Thymus (tissue), 11 donors: Measurements from ENCODE around the gene CRB2. TPM values are rescaled to one million over a fixed set of nuclear protein-coding genes. Genes with fewer than 3 reads are reported as not detected.

Experiments
- DNase-seq, 9 donors: peaks; one replicate each; pipeline ENCODE4 v3.0.0-alpha.2; 2013; ENCODE audit warnings: low spot score in 9 of 9, low read depth in 6 of 9, missing footprints in 1 of 9
- H3K27ac ChIP-seq, 2 donors: one replicate each; pipeline ENCODE4 v1.5.1; 2013; ENCODE audit warnings: control low read depth in 1 of 2, low read depth in 1 of 2, low read length in 1 of 2, mild to moderate bottlenecking in 1 of 2, moderate library complexity in 1 of 2
- H3K27me3 ChIP-seq, 2 donors: one replicate each; pipeline ENCODE4 v1.5.1; 2013; ENCODE audit warnings: low read length in 1 of 2; ENCODE audit not compliant: control insufficient read depth in 2 of 2, insufficient read depth in 1 of 2
- H3K36me3 ChIP-seq, 2 donors: one replicate each; pipeline ENCODE4 v1.5.1; 2013; ENCODE audit warnings: low read length in 1 of 2, mild to moderate bottlenecking in 1 of 2, moderate library complexity in 1 of 2; ENCODE audit not compliant: control insufficient read depth in 2 of 2, insufficient read depth in 2 of 2
- H3K4me1 ChIP-seq, 2 donors: one replicate each; pipeline ENCODE4 v1.5.1; 2013; ENCODE audit warnings: low read length in 2 of 2; ENCODE audit not compliant: control insufficient read depth in 2 of 2, insufficient read depth in 2 of 2
- H3K4me3 ChIP-seq, 2 donors: one replicate each; pipeline ENCODE4 v1.5.1; 2013; ENCODE audit warnings: low read length in 2 of 2, control low read depth in 1 of 2, mild to moderate bottlenecking in 1 of 2
- H3K9me3 ChIP-seq, 2 donors: one replicate each; pipeline ENCODE4 v1.5.1; 2013; ENCODE audit warnings: low read length in 1 of 2, mild to moderate bottlenecking in 1 of 2; ENCODE audit not compliant: control insufficient read depth in 2 of 2, insufficient read depth in 1 of 2
- WGBS: extraction: QIAGEN DNeasy Blood & Tissue Kit; methylation state at CpG from one replicate; pipeline ENCODE4 v1.1.7; 2013; 5-methylcytosine and 5-hydroxymethylcytosine counted together
- polyA plus RNA-seq: library from polyadenylated mRNA; stranded (reverse); fragments of 200-250 nt; gene quantifications from one replicate; pipeline ENCODE4 v1.2.3, GENCODE V29; 2013
- total RNA-seq: library from RNA; stranded (reverse); fragments of 120-200 nt; gene quantifications from one replicate; pipeline ENCODE4 v1.2.4, GENCODE V29; 2013
- donor health status: healthy.

The CRB2 gene
- total and polyA plus RNA-seq, 2 donors: 0.21 to 0.61 TPM

- WGBS: 14% methylated on average over 58 of the region's 58 CpGs
- H3K4me3 ChIP-seq: no peak overlapping the region
These were observed 16.9 kb downstream of the CRB2 start for GRCh38 chr9:123372766-123373446.

GRCh38 chr9:123373447-123373923, 17.5 kb downstream of the CRB2 start:
- Histone ChIP-seq H3K27me3 (peaks cover 37 to 80% of the 10 kb centered on the region in 2 donors), H3K4me3 (no peak overlapping the region), H3K4me1 (peaks cover 0 to 12% of the 10 kb centered on the region in 2 donors), H3K9me3 (no peaks in the 10 kb centered on the region), H3K27ac (no peak overlapping the region), H3K36me3 (no peaks in the 10 kb centered on the region)
- no peak for DNase-seq
- WGBS: 5% methylated on average over 60 of the region's 60 CpGs

More at GRCh38 chr9:123372766-123373446, 16.9 kb downstream of the CRB2 start:
- Histone ChIP-seq H3K36me3 (no peaks in the 10 kb centered on the region), H3K9me3 (no peaks in the 10 kb centered on the region), H3K4me1 (peaks cover 0 to 12% of the 10 kb centered on the region in 2 donors), H3K27me3 (peaks cover 37 to 85% of the 10 kb centered on the region in 2 donors), H3K27ac (no peak overlapping the region)
- DNase-seq: no peak

GRCh38 chr9:123373946-123374345, 17.9 kb downstream of the CRB2 start:
- H3K4me1 ChIP-seq: peaks cover 0 to 12% of the 10 kb centered on the region in 2 donors
- H3K27ac ChIP-seq: no peak overlapping the region
- H3K27me3 ChIP-seq: peaks cover 37 to 76% of the 10 kb centered on the region in 2 donors
- 10% methylated on average over 10 of the region's 10 CpGs for WGBS
- no peaks in the 10 kb centered on the region for H3K36me3 ChIP-seq
- no peaks in the 10 kb centered on the region for H3K9me3 ChIP-seq
- no peak for DNase-seq
- H3K4me3 ChIP-seq: no peak overlapping the region

GRCh38 chr9:123375469-123376132, 19.6 kb downstream of the CRB2 start:
- Histone ChIP-seq H3K36me3 (no peaks in the 10 kb centered on the region), H3K4me1 (peaks cover 0 to 12% of the 10 kb centered on the region in 2 donors), H3K4me3 (no peak overlapping the region), H3K27ac (no peak overlapping the region), H3K27me3 (peaks cover 37 to 62% of the 10 kb centered on the region in 2 donors), H3K9me3 (no peaks in the 10 kb centered on the region)
- WGBS: 13% methylated on average over 14 of the region's 14 CpGs
- peak in 1 of 9 donors; percentile 7 for DNase-seq

GRCh38 chr9:123376218-123377071, 20.4 kb downstream of the CRB2 start:
- Histone ChIP-seq H3K27ac (no peak overlapping the region), H3K4me3 (no peak overlapping the region), H3K36me3 (no peaks in the 10 kb centered on the region), H3K4me1 (peaks cover 0 to 12% of the 10 kb centered on the region in 2 donors), H3K9me3 (no peaks in the 10 kb centered on the region), H3K27me3 (peaks cover 37 to 54% of the 10 kb centered on the region in 2 donors)
- 74% methylated on average over 24 of the region's 24 CpGs for WGBS
- DNase-seq: no peak

- H3K36me3 ChIP-seq: peaks cover 0 to 4% of the 10 kb centered on the region in 2 donors
- H3K9me3 ChIP-seq: no peaks in the 10 kb centered on the region
- no peak overlapping the region for H3K4me3 ChIP-seq
- peaks cover 0 to 12% of the 10 kb centered on the region in 2 donors for H3K4me1 ChIP-seq
- WGBS: 97% methylated on average over 21 of the region's 21 CpGs
- peaks cover 33 to 44% of the 10 kb centered on the region in 2 donors for H3K27me3 ChIP-seq
- DNase-seq: no peak
- H3K27ac ChIP-seq: no peak overlapping the region
These were observed 21.4 kb downstream of the CRB2 start for GRCh38 chr9:123377211-123377971.

GRCh38 chr9:123378025-123378424, 22.0 kb downstream of the CRB2 start:
- Histone ChIP-seq H3K9me3 (no peaks in the 10 kb centered on the region), H3K4me3 (no peak overlapping the region), H3K27ac (no peak overlapping the region), H3K27me3 (peaks cover 27 to 38% of the 10 kb centered on the region in 2 donors), H3K36me3 (peaks cover 0 to 5% of the 10 kb centered on the region in 2 donors), H3K4me1 (peaks cover 0 to 12% of the 10 kb centered on the region in 2 donors)
- 96% methylated on average over 10 of the region's 10 CpGs for WGBS
- DNase-seq: no peak

- Histone ChIP-seq H3K27ac (no peak overlapping the region), H3K9me3 (no peaks in the 10 kb centered on the region), H3K27me3 (peaks cover 16 to 28% of the 10 kb centered on the region in 2 donors), H3K4me1 (peaks cover 0 to 12% of the 10 kb centered on the region in 2 donors), H3K4me3 (no peak overlapping the region), H3K36me3 (peaks cover 0 to 5% of the 10 kb centered on the region in 2 donors)
- no peak for DNase-seq
- WGBS: 96% methylated on average over 30 of the region's 30 CpGs
These were observed 23.1 kb downstream of the CRB2 start for GRCh38 chr9:123378956-123379660.
